ENCODE results near the gene MACROD2.
"Not testable (repeated sequence)": the region's sequence is repeated elsewhere in the genome, so short reads cannot be mapped to it uniquely, and the experiment has no call there.

Gene MACROD2

GRCh38 chr20:13995086-13995665 is at the start of gene MACROD2:
MACROD2 (plus strand) TSS chr20:13995516.
- peak; percentile 92 for DNase-seq

GRCh38 chr20:13947719-13948118 is 47.6 kb upstream of the MACROD2 start:
- no peak for DNase-seq

DNA sequence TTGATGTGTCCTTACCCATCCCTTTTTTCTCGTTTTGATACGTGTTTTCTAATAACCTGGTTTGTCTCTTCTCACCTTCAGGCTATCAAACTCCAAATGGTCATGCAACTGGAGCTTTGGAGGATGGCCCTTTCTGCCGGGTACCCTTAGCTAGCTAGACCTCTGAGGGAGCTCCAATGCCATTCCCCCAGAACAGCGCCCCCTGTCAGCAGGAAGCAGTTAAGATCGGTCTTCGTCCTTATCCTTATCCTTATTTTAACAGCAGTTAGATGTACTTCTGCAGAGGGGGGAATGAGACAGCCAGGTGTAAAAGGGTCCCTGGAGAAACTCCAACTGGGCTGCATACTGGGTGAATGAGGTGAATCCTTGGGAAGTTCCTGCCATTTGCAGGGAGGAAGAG is 42.1 kb upstream of the MACROD2 start:
- no peak for DNase-seq

- no peak for DNase-seq
These were observed 35.2 kb upstream of the MACROD2 start for GRCh38 chr20:13960119-13960518.

GRCh38 chr20:13960525-13960924 is 34.8 kb upstream of the MACROD2 start:
- DNase-seq, result no peak

- DNase-seq, result no peak
These were observed 11.1 kb upstream of the MACROD2 start for GRCh38 chr20:13984211-13984610.

DNA sequence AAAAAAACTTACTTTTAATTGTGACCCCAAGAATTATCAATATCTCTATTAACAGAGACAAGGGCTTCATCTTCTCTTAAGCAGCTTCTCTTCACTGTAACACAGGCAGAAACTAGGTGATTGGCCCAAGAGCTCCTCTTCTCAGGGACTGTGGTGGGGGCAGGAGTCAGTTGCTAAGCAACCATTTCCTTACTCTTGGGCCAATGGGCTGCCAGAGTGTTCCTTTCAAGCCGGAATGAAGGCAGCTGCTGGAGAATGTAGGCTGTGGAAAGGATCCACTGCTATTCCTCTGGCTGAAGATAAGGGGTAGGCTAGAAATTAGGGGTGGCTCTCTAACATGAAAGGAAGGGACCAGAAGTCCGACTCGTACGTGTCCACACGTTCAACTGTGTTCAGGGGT is 4.9 kb upstream of the MACROD2 start, which contains the start of gene SEL1L2:
SEL1L2 (minus strand) TSS at position 150 of the 400 bp plus-strand sequence; CDS start at position 70, 80 bp downstream.
- no peak for DNase-seq

- DNase-seq, result no peak
These were observed 4.0 kb upstream of the MACROD2 start for GRCh38 chr20:13991311-13991710.

DNA sequence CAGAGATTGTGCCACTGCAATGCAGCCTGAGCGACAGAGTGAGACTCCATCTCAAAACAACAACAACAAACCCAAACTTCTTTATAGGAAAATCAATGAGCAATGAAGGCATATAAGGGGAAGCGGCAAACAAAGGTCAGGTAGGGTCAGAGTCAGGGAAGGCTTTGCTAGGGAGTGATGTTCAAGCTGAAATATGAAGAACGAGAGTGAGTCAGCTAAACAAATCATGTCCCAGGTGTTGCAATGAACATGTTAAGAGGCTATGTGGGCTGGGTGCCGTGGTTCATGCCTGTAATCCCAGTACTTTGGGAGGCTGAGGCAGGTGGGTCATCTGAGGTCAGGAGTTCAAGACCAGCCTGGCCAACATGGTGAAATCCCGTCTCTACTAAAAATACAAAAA is 3.4 kb upstream of the MACROD2 start:
- DNase-seq, result not testable (repeated sequence)

DNA sequence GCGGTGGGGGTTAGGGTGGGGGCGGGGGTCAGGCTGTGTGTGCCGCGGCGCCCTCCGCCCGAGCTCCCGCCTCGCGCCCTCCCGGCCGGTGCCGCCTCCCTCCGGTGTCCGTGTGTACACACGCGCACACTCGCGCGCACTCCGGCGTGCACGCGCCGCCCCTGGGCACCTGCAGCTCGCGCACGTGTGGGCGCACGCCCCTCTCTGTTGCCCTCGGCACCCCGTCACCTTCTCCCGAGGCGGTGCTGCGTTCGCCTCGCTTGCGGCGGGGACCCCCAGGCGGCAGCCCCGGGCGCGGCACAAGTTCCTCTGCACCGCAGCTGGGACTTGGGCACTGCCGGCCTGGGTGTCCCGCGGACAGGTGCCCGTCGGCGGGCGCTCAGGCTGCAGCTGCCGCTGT is 525 bp downstream of the MACROD2 start:
- peak; percentile 49 for DNase-seq

DNA sequence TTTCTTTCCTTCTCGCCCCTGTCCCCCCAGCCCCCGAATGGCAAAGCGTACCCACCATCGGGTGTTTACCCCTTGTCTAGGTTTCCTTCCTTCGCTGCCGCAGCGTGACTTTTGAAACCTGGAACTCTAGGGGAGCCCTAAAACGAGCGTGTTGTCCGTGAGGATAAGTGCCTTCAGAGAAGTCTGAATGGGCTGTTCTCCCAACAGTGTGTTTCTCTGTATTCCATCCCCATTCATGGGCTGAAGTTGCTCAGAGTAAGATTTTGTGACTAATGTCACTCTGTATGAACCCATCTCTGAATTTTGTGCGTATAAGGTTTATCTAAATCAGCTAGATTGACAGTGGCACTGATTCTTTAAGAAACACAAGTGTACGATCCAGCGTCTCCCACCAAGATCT is 949 bp downstream of the MACROD2 start:
- DNase-seq, result no peak

DNA sequence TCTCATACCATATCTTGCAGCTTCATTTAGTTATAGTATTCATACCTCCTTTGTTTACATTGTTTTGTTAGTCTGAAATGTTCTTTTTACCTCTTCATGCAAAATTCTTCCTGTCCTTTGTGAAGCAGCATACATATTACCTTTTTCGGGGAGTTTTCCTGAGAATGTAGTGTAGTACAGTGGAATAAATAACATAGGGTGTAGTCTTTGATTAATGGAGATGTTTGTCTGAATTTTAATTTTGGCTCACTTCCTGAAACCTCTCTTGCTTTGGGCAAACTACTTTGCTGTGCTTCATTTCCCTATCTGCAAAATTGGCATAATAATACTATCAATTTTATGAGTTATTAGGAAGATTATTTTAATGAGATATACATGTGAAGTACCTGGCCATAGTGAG is 5.6 kb downstream of the MACROD2 start:
- no peak for DNase-seq

DNA sequence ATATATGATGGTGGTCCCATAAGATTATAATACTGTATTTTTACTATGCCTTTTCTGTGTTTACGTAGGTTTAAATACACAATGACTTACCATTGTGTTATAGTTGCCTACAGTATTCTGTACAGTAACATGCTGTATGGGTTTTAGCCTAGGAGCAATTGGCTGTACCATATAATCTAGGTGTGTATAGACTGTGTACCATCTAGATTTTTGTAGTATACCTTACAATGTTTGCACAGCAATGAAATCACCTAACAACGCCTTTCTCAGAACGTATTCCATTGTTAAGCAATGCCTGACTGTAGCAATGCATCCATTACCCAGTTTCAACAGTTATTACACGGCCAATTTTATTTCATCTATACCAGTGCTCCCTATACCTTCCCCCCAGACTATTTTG is 10.7 kb downstream of the MACROD2 start:
- no peak for DNase-seq

- no peak for DNase-seq
These were observed 13.9 kb downstream of the MACROD2 start for GRCh38 chr20:14009208-14009607.

DNA sequence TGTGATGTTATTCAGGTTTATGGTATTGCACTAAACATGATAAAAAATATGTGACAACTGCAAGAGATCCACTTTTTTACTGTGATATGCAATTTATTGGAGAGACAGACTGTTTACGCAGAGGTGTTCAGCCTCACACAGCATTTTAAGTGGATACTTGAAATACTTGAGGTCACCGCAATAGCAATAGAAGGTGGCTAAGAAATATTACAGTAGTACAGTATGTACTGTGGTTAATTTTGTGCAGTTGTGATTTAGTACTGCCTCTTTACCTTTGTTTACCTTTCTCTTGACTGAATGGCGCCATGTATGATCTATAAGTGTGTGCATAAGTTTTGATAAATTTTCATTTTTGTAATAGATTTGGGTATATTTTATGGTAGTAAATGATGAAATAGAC is 17.4 kb downstream of the MACROD2 start:
- no peak for DNase-seq

GRCh38 chr20:14030991-14031390 is 35.7 kb downstream of the MACROD2 start:
- no peak for DNase-seq

- DNase-seq, result no peak
These were observed 38.0 kb downstream of the MACROD2 start for GRCh38 chr20:14033310-14033709.

GRCh38 chr20:14036567-14036966 is 41.3 kb downstream of the MACROD2 start:
- DNase-seq, result no peak

DNA sequence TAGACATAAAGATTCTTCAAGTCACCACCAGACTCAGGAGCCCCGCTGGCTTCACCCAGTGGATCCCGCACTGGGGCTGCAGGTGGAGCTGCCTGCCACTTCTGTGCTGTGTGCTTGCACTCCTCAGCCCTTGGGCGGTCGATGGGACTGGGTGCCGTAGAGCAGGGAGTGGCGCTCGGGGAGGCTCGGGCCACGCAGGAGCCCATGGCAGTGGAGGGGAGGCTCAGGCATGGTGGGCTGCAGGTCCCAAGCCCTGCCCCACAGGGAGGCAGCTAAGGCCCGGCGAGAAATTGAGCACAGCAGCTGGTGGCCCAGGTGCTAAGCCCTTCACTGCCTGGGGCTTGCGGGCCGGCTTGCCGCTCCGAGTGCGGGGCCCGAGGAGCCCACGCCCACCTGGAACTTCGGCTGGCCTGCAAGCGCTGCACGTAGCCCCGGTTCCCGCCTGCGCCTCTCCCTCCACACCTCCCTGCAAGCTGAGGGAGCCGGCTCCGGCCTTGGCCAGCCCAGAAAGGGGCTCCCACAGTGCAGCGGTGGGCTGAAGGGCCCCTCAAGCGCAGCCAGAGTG is 49.5 kb downstream of the MACROD2 start:
- DNase-seq, result not testable (repeated sequence)

GRCh38 chr20:14046534-14046933 is 51.2 kb downstream of the MACROD2 start:
- no peak for DNase-seq

DNA sequence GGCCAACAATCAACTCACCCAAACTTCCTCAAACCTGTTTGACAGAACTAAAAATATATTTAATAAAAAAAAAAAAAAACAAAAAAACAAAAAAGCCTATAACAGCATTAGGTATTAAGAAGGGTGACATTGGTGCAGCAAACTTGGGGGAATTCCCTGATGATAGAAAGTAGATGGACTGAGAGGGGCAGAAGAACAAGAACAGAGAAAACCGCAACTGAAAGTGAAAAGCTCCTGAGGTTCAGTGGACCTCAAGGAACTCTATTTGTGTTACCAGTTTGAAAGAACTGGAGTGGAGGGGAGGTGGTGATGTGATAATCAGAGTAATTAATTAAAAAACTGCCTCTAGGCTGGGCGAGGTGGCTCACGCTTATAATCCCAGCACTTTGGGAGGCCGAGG is 53.8 kb downstream of the MACROD2 start:
- DNase-seq, result no peak

DNA sequence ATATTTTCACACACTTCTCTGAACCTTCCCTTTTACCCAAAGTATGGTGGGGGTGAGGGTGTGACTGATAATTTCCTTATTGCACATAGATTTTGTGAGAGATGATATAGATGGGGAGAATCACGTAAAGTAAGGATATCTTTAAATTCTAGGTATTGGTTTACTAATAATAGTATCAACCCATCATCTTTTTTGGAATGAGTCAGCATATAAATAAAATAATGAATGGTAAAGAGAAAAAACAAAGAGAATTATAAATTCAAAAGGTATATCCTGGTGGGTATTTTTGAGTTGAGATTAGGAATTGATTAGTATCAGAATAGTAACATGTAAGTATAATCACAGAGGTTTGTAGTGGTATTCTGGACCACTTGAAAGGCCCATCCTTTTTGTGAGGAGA is 56.1 kb downstream of the MACROD2 start:
- no peak for DNase-seq

GRCh38 chr20:14055127-14055742 is 59.9 kb downstream of the MACROD2 start:
- peak; percentile 47 for DNase-seq

GRCh38 chr20:14062171-14062570 is 66.9 kb downstream of the MACROD2 start:
- DNase-seq, result no peak

DNA sequence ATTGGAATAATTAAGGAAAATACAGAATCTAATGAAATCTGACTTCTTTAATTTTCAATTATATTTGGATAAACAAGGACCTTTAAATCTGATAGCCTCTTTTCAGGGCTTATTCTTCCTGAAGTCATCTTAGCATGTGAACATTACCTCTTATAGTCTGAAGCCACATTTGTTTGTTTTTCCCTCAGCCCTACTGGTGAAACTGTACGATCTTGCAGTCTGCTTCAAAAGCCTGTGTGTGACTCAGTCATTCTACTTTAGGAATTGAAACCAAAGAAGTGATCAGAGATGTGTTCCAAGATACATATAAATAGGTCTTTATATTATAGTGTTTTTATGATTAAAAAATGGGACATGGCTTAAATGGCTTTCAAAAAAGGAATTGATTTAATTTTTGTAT is 67.5 kb downstream of the MACROD2 start:
- DNase-seq, result no peak

Data from NCI-H1092 (cell line).